HG03354 (cell line): ENCODE results near the gene FYN.

Experiments used
- ATAC-seq: cut with Tn5 transposase; IDR thresholded peaks from one replicate; pipeline ENCODE4 v1.9.1; 2021; ENCODE audit warnings: mild to moderate bottlenecking; ENCODE audit not compliant: unreplicated experiment, poor library complexity, severe bottlenecking

The FYN gene

DNA sequence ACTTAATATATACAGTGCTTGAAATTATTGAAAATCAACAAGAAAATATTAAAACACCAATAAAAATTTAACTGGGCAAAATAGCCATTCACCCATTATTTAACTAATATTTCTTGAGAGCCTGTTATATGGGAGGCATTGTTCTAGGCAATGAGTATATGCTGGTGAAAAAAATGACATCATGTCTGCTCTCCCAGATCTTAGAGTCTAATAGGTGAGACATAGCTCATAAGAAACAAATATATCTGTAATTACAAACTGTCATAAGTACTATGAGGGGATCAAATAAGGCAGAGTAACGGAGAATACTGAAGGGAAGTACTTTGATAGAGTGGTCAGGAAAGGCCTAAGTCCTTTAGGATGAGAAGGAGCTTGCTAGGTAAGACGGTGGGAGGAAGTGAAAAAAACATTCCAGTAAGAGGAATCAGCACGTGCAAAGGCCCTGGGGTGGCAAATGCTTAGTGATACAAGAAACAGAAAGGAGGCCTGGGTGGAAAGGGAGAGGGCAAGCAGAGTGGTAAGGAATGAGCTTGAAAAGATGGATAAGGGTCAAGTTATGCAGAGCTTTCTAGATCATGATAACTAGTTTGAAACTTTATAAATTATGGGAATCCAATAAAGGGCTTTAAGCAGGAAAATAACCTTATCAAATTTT, 12.2 kb upstream of the FYN start:
- no peak for ATAC-seq

DNA sequence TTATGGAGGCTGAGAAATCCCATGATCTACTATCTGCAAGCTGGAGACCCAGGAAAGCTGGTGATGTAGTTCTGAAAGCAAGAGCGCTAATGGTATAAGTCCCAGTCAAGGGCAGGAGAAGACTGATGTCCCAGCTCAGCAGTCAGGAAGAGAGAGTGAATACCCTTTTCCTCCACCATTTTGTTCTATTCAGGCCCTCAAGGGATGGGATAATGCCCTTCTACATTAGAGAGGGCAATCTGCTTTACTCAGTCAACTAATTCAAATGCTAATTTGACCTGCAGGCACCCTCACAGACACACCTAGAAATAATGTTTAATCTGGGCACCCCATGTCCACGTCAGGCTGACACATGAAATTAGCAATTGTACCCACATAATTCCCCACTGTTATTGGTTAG, 10.8 kb upstream of the FYN start:
- no peak for ATAC-seq

DNA sequence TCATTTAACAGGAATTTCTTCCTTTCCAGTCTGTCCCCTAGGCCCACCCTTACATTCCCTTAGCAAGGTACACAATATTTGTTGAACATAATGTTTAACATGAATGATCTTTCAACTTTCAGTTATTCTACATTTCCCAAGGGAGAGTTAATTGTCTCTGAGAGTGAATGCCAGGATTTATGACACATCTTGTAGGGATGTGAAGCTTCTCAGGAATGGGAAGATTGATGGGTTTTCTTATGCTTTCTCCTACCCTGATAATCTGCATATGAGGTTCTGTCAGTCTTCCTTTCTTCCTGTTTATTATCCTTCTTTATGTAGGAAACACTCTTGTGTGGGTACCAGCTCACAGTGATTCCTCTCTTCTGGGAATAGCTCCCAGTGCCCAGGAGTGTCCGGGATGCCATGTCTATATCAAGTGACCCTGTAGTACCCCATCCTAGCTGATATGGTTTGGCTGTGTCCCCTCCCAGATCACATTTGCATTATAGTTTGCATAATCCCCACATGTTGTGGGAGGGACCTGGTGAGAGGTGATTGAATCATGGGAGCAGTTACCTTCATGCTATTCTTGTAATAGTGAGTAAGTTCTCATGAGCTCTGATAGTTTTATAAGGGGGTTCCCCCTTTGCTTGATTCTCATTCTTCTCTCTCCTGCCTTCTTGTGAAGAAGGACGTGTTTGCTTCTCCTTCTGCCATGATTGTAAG, 7.1 kb upstream of the FYN start:
- no peak for ATAC-seq

DNA sequence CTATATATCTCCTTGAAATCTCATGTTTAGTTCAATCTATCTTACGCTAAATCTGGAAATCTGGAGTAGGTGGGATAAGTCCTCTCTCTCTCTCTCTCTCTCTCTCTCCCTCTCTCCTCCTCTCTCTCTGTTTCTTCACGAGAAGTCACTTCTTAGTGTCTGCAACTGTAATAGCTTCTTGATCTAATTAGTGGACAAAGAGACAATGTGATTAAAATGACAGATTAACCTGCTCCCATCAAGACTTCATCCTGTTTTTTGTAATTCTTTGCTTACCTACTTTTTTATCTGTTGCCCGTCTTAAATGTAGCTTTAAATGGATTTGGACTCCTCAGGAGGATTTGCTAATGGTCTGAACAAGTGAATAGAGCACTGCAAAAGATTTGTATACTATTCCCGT, 2.5 kb upstream of the FYN start:
- ATAC-seq = no peak

DNA sequence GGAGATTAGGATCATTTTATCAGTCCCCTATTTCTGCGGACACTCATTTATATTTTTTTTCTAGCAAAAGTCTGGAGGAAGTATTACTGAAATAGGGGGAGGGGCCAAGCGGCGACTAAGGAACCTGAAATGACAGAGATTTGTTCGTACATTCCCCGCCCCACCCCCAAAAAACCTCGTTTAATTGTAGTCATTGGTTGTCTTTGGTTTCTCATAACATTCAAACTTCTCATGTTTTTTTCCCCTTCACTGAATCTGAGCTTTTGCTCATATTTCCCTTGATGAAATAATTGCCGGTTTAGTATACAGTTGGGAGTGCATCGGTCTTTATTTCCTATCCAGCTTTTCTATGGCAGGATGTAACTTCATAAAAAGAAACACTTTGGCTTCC, 768 bp upstream of the FYN start:
- ATAC-seq = no peak

DNA sequence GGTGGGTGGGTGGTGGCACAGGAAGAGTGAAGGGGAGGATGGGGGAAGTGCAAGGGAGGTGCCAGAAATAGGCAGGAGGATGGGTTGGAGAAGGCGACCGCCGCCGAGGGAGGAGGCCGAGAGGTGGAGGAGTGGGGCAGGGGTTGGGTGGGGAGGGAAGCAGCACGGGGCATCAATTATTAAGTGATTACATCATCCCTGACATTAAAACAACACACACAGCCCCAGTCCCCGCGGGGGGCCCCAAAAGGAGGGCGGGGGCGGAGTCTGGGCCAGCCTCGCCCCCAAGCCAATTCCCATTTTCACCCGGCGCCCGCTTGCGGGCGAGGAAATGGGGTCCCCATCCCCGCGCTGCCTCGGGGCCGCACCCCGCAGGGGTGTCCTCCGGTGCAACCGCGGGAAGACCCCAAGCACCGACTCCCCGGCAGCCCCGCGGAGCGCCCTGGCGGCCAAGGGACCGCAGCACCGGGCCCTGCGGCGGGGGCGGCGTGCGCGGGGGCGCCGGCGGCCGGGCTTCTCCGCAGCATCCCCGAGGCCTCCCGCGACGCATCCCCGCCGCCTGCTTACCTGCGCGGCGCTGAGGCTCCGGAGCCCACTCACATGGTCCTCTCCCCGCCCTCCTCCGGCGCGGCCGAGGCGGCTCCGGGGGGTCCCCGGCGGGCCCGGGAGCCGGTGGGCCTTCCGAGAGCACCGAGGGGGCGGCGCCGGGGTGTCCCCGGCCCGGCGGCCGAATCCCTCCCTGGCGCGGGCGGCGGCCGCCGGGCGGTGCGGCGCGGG, 663 bp downstream of the FYN start:
- peak; percentile 26 for ATAC-seq

DNA sequence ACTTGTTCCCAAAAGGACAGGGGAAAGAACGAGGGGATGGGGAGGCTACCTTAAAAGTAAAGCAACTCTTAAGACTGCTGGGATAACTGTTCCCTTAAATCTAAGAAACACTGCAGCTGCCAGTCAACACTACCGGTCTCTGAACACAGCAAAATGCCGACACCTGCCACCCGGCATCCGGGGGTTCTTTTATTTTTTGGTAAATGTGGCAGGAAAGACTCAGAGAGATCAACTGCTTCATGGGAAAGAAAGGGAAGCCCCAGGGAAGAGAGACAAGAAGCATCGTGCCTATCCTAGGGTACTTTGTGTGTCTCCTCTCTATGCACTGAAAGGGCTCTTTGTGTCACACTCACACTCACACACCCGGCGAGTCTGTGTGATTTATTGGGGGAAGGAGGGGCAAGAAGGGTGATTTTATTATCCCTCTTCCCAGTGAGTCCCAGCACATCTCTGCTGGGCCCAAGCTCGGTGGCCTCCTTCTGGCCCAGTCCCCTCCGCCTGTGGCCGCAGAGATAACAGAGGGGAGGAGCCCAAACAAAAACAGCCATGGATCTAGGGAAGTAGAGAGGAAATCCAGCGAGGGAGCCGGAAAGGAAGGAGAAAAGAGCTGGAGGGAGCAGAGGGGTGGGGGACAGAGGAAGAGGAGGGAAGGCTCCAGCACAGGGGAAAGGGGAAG, 1.4 kb downstream of the FYN start:
- no peak for ATAC-seq

DNA sequence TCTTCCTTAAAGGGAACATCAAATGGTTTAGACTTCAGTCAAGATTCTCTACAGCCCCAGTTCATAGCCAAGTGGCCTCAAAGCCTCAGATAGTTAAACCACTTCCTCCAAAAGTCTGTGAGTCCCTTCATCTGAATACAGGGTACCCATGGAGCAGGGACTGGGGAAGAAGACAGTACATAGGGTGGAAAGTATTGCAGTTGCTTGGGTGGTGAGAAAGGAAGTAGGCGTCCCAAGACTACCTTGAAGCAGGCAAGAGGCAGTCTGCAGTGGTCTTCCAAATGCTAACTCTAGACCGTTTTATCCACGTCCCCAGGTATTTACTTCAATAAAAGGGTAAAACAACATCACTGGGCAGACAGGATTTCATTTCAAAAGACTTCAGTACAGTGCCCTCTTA, 2.0 kb downstream of the FYN start:
- no peak for ATAC-seq

DNA sequence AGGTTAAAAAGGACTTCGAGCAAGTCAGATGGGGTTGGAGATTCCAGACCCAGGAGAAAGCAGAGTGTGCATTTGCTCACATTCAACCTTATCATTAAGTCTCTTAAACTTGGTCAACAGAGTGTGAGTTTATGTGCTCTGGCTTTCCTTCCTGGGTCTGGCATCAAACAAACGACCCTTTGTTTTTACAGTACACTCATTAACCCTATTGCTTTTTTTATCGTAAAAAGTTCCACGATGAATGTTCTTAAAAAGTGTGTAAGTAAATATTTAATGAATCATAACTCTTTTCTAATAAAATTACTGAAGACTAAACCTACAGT, 2.5 kb downstream of the FYN start:
- no peak for ATAC-seq

DNA sequence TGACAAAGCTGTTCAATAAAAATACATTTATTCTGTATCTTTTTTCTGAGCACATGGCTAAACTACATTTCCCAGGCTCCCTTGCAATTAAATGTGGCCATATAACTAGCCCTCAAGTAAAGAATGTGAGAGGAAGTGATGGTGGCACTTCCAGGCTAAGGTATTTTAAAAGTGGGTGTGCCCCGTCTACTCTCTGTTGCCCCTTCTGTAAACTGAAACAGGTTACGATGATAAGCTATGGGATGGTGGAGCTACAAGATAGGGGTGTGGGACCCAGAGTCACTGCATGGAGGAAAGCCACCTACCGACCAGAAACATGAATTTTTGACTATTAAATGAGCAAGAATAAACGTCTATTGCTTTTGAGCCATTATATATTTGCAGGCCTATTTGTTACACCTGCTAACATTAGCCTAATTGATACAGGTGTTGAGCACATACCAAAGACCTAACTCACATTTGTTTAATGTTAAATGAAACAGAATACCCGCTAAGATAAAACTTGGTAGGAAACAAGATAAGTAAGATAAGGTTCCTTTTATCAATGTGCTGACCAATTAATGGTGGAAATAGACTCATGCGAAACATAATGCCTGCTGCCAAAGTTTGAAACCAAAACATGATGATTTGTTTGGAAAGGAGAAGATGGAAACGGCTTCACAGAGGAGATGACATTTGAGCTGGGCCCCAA, 3.1 kb downstream of the FYN start:
- no peak for ATAC-seq

DNA sequence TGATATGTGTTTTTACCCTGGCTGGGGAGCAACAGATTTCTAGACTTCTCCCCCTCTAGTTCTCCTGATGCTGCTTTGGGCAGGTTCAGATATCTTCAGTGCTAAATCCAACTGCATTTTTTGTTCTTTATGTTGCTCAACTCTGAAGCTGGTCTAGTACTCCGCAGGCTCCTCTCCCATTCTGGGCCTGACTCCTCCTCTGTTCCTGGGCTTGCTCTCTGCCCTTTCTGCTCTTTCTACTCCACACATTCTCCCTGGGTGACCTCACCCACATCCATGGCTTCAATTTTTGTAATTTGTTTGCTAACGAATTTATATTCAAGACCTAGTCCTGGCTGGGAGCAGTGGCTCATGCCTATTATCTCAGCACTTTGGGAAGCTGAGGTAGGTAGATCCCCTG, 6.4 kb downstream of the FYN start:
- ATAC-seq = no peak

DNA sequence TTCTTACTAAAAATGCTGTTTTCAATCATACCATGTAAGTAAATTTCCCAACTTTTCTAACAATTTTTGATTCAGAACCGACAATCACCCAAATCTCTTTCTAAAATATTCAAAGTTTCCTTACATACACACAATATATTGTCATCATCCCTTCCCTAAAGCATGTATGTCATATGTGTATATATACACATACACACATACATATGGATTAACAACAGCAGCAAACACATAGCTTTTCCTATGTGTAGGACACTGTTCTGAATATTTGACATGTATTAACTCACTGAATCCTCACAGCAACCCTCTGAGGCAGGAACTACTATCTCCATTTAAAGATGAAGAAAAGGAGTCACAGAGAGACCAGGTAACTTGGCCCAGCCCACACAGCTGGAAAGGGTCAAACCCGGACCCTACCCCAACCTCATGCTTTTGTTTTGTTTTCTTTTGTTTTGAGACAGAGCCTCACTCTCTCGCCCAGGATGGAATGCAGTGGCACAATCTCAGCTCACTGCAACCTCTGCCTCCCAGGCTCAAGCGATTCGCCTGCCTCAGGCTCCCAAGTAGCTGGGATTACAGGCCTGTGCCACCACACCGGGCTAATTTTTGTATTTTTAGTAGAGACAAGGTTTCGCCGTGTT, 7.2 kb downstream of the FYN start:
- ATAC-seq = no peak

DNA sequence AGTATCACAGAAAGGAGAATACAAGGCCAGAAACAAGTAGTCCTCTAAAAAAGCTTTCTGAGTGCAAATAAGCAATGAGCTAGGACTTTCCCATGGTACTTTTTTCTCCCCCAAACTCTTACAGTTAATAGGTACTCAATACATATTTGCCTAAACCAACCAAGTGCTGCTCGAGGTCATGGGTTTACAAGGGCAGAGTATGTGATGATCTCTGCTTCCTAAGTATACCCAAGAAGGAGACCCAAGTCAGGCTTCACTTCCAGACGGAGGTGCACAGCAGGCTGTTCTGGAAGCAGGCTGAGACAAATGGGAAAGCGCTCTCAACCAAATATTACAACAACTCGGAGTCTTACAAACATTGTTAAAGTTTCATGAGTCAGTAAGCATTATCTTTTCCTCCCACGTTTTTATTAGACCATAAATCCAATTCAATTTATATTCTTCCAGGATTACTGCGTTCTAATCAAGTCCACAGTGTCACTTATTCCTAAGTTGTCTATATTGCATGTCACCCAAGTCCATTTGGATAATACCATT, 8.1 kb downstream of the FYN start:
- ATAC-seq = no peak

DNA sequence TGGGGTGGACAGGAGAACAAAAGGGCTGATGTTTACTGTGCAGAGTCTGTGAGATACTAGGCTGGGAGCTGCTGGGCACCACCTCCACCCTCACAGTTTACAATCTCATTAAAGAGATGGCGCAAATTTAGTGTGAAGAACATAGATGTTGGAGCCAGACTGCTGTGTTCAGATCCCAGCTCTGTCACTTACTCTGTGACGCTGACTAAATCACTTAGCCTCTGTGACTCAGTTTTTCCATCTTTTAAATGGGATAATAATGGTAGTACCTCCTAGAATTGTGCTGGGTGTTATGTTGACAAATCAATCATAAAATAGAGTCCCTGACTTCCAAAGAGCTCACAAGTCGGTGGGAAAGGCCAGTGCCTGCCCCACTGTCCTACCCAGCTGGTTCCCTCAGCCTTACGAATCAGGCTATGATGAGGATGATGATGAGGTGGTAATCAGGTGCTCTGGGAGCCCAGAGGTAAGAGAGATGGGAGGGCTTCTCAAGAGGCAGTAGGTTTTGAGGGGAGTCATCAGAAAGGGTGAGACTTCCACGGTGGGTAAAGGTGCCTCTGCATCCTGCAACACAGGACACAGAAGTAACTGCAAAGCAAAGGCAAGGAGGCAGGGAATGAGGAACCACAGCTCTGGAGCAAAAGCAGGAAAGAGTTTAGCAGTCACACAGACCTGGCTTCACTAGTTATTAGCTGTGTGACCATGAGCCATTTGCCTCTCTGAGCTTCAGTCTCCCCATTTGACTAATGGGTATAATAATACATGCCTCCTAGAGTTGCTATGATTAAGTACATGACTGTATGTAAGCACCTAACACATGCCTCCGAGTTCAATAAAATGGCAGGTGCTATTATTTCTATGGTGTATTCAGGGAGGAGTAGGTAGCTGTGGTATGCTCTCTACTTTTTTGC, 8.9 kb downstream of the FYN start:
- no peak for ATAC-seq

DNA sequence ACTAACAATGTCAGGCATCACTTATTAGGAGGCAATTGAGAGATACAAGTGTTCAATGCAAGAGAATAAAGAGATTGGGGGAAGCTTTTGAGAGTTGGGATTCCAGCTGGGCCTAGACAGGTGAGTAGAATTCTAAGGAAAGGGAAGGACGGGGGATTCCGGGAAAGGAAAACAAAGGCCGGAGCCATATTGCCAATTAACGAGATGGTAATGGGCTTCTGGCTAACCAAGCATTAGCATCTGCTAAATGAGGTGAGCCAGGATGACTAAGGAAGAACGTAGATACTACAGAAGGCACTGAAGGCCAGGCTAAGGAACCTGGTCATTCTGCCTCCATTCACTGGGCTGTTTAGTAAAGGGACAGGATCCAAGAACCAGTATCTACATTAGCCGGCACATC, 10.5 kb downstream of the FYN start:
- no peak for ATAC-seq

DNA sequence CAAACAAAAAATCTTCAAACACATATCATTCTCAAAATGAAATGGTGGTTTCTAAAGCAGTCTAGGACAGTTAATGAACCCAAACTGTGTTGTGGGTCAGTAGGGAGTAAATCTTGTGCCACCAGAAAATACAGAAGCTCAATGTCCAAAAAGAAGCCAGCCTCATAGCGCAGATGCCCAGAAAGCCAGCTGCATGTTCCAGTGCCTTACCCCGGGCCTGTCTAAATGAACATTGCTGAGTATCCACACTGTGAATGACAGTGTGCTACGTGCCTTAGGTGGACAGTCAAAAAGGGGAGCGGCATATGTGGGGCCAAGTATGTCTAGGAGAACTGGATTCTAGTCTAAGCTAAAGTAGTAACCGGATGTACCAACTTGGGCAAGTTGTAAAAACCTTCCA, 10.9 kb downstream of the FYN start:
- ATAC-seq = no peak

DNA sequence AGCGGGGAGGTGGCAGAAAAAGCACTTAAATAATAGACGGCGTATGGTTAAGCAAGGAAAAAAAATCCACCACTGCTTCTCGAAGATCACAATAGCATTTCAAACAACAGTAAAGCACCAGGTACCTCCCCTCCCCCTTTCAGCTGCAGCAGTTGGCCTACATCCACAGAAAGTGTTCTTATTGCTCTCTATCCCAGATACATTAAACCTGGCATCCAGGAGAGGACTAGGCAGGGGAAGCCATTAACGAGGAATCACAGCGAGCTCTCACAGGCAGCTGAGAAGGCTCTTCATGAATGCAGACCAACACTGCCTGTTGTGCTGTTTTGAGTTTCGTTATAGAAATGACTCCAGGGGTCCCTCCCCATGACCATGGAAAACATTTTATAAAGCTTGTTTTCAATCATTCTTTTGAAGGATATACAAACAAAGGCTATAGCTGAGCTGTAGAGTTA, 11.8 kb downstream of the FYN start:
- ATAC-seq = no peak

DNA sequence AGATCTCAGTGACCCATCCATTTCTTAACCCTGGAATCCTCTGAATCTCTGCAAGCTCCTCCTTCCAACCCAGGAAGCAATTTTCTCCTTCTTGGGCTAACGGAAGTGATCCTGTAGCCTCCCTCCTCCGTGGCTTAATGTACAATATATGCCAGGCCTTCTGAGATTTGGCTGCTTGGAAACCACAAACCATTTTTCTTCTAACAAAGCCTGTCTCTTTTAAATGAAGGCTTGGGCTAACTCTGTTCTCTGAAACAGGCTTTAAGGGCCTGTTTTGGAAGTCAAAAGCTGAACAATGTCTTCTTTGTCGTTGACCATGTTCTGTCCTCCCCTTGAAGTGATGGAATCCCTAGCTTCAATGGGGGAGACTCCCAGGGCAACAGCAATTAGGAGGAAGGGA, 14.9 kb downstream of the FYN start:
- no peak for ATAC-seq
